Thoracic aorta (tissue), 2 donors: ENCODE data around the gene SNX21. TPM values are rescaled to one million over a fixed set of nuclear protein-coding genes. Genes with fewer than 3 reads are reported as not detected.

Experiments used
- ATAC-seq: fragments of 150-250 bp; one replicate; pipeline ENCODE4 v1.8.0; 2017; ENCODE audit warnings: low read depth; ENCODE audit not compliant: insufficient number of reproducible peaks, low FRiP score
- DNase-seq: peaks from one replicate; pipeline ENCODE4 v3.0.0-alpha.2; 2020; ENCODE audit warnings: low spot score
- H3K27ac ChIP-seq, 2 donors: fragments of 200-600 bp; sonication (generic); 1 replicate in 1 of 2; 2 replicates in 1 of 2; pipeline ENCODE4 v1.5.1; 2016; ENCODE audit warnings: mild to moderate bottlenecking in 2 of 2, moderate library complexity in 2 of 2
- H3K27me3 ChIP-seq: fragments of 200-600 bp; sonication (generic); replicated peaks from 2 replicates; pipeline ENCODE4 v1.6.0; 2016; ENCODE audit warnings: mild to moderate bottlenecking; ENCODE audit not compliant: insufficient read depth
- H3K36me3 ChIP-seq: fragments of 200-600 bp; sonication (generic); one replicate; pipeline ENCODE4 v1.5.1; 2016
- H3K4me1 ChIP-seq, 2 donors: fragments of 200-600 bp; sonication (generic); 1 replicate in 1 of 2; 2 replicates in 1 of 2; pipeline versions ENCODE4 v1.5.1 to v1.6.0; 2016; ENCODE audit warnings: low read depth in 2 of 2, mild to moderate bottlenecking in 1 of 2; ENCODE audit not compliant: control insufficient read depth in 1 of 2
- H3K4me3 ChIP-seq: fragments of 200-600 bp; sonication (generic); 2 replicates; pipeline ENCODE4 v1.5.1; 2016; ENCODE audit warnings: mild to moderate bottlenecking
- H3K9me3 ChIP-seq: fragments of 200-600 bp; sonication (generic); 2 replicates; pipeline ENCODE4 v1.5.1; 2016
- CTCF ChIP-seq: fragments of 200-600 bp; sonication (generic); IDR thresholded peaks from one replicate; pipeline ENCODE4 v1.5.1; 2019; ENCODE audit warnings: antibody characterized with exemption
- total RNA-seq, 2 donors: library from RNA; depleted of rRNA; stranded (reverse); fragments of >200 nt; gene quantifications; one replicate each; pipeline versions ENCODE4 v1.1.0 to v1.2.3, GENCODE V29; 2016

The SNX21 gene
- total RNA-seq, 2 donors from 2014 or later: 78.2 to 133 TPM

- no peak for ATAC-seq
- no peak for DNase-seq
Observed at GRCh38 chr20:45874576-45874975, 41.0 kb downstream of the SNX21 start.

GRCh38 chr20:45878076-45878761 is 44.6 kb downstream of the SNX21 start:
- no peak for TF ChIP-seq CTCF
- H3K4me1 ChIP-seq: peaks cover 6 to 10% of the 10 kb centered on the region in 2 donors
- H3K4me3 ChIP-seq: no peak overlapping the region
- no peaks in the 10 kb centered on the region for H3K9me3 ChIP-seq
- DNase-seq: no peak
- no peak overlapping the region for H3K27ac ChIP-seq
- no peak for ATAC-seq
- H3K27me3 ChIP-seq: no peaks in the 10 kb centered on the region
- H3K36me3 ChIP-seq: peaks cover 13% of the 10 kb centered on the region

More at GRCh38 chr20:45874576-45874975, 41.0 kb downstream of the SNX21 start:
- Histone ChIP-seq H3K27ac (no peak overlapping the region), H3K9me3 (no peaks in the 10 kb centered on the region), H3K27me3 (no peaks in the 10 kb centered on the region), H3K4me1 (no peaks in the 10 kb centered on the region), H3K36me3 (peaks cover 13% of the 10 kb centered on the region), H3K4me3 (no peak overlapping the region)
- TF ChIP-seq CTCF: no peak

GRCh38 chr20:45880988-45881788 is 47.6 kb downstream of the SNX21 start, which contains the start of gene ZSWIM1:
TSS of gene ZSWIM1 (plus strand) at chr20:45881227. CDS start at chr20:45882593, 1,366 bp downstream.
- DNase-seq: peak; percentile 98
- no peaks in the 10 kb centered on the region for H3K9me3 ChIP-seq
- H3K27me3 ChIP-seq: no peaks in the 10 kb centered on the region
- peak within 1 kb of the TSS; percentile 84 to 86 for H3K27ac ChIP-seq
- H3K36me3 ChIP-seq: peaks cover 19% of the 10 kb centered on the region
- ATAC-seq: peak; percentile 98
- no peak for TF ChIP-seq CTCF
- peaks cover 10 to 12% of the 10 kb centered on the region in 2 donors for H3K4me1 ChIP-seq
- peak within 1 kb of the TSS; percentile 82 for H3K4me3 ChIP-seq

- no peak for DNase-seq
- H3K4me1 ChIP-seq: peaks cover 10 to 12% of the 10 kb centered on the region in 2 donors
Observed at GRCh38 chr20:45882469-45883099, 49.0 kb downstream of the SNX21 start.

More at GRCh38 chr20:45882469-45883099, 49.0 kb downstream of the SNX21 start:
- H3K9me3 ChIP-seq: no peaks in the 10 kb centered on the region
- TF ChIP-seq CTCF: no peak
- H3K27me3 ChIP-seq: no peaks in the 10 kb centered on the region
- ATAC-seq: no peak
- H3K4me3 ChIP-seq: no peak overlapping the region
- H3K36me3 ChIP-seq: peaks cover 22% of the 10 kb centered on the region
- no peak overlapping the region for H3K27ac ChIP-seq
